Gastroesophageal sphincter (tissue), 4 donors: ENCODE data around the gene WDR37. TPM values are rescaled to one million over a fixed set of nuclear protein-coding genes. Genes with fewer than 3 reads are reported as not detected.

Experiments
- ATAC-seq: fragments of 150-250 bp; one replicate; pipeline ENCODE4 v1.9.1; 2016; ENCODE audit warnings: mild to moderate bottlenecking, moderate library complexity
- H3K27ac ChIP-seq, 4 donors: fragments of 200-600 bp; sonication (generic) in 3 of 4; 1 replicate in 3 of 4; 2 replicates in 1 of 4; pipeline ENCODE4 v1.5.1; 2016 to 2019
- H3K27me3 ChIP-seq: fragments of 200-600 bp; sonication (generic); one replicate; pipeline ENCODE4 v1.5.1; 2019
- H3K36me3 ChIP-seq, 2 donors: fragments of 200-600 bp; sonication (generic); one replicate each; pipeline ENCODE4 v1.5.1; 2019; ENCODE audit warnings: control low read depth in 1 of 2
- H3K4me1 ChIP-seq, 3 donors: fragments of 200-600 bp; sonication (generic); 1 replicate in 2 of 3; 2 replicates in 1 of 3; pipeline ENCODE4 v1.5.1; 2016 to 2019; ENCODE audit warnings: control low read depth in 2 of 3
- H3K4me3 ChIP-seq, 2 donors: fragments of 200-600 bp; sonication (generic); one replicate each; pipeline ENCODE4 v1.5.1; 2019; ENCODE audit warnings: mild to moderate bottlenecking in 1 of 2, moderate library complexity in 1 of 2
- H3K9me3 ChIP-seq, 3 donors: fragments of 200-600 bp; sonication (generic); one replicate each; pipeline ENCODE4 v1.5.1; 2017 to 2019; ENCODE audit warnings: control low read depth in 2 of 3
- EP300 ChIP-seq: sonication (generic); formaldehyde crosslinking; IDR thresholded peaks from one replicate; pipeline ENCODE4 v1.6.1; 2017; ENCODE audit warnings: antibody characterized with exemption, mild to moderate bottlenecking
- POLR2A ChIP-seq, 2 donors: fragments of 450-650 bp; IDR thresholded peaks; one replicate each; pipeline ENCODE4 v1.6.1; 2017; ENCODE audit warnings: antibody characterized with exemption in 2 of 2, mild to moderate bottlenecking in 2 of 2, moderate library complexity in 1 of 2
- POLR2AphosphoS5 ChIP-seq: sonication (generic); formaldehyde crosslinking; IDR thresholded peaks from one replicate; pipeline ENCODE4 v1.6.1; 2017; ENCODE audit warnings: antibody characterized with exemption
- WGBS, 2 donors: methylation state at CpG; one replicate each; pipeline ENCODE4 v1.1.5; 2018; ENCODE audit warnings: low coverage in 1 of 2; 5-methylcytosine and 5-hydroxymethylcytosine counted together
- total RNA-seq, 4 donors: library from RNA; depleted of rRNA; stranded (reverse); fragments of >200 nt; gene quantifications; one replicate each; pipeline ENCODE4 v1.1.0, GENCODE V29; 2016
- TF ChIP-seq, protein P1 (sequence below), 4 experiments: fragments of 200-600 bp in 2 of 4; fragments of 450-650 bp in 2 of 4; sonication (generic) in 1 of 4; IDR thresholded peaks; one replicate each; pipeline ENCODE4 v1.5.1; 2017 to 2019; ENCODE audit warnings: antibody characterized with exemption in 4 of 4, mild to moderate bottlenecking in 2 of 4, moderate library complexity in 2 of 4

WDR37 gene
- total RNA-seq, 4 donors from 2014 or later, result 11.4 to 16.7 (median 13.9) TPM

- no peak for ATAC-seq
- H3K27ac ChIP-seq, result no peak overlapping the region
- 79 to 88% methylated on average over 3 to 7 of the region's 16 CpGs for WGBS, 2 donors
- H3K4me3 ChIP-seq, result no peak overlapping the region
- H3K4me1 ChIP-seq, result no peaks in the 10 kb centered on the region
- TF ChIP-seq POLR2AphosphoS5, result no peak
- TF ChIP-seq POLR2A (IDR thresholded peaks at IDR 0.05), result no peak
- TF ChIP-seq EP300, result no peak
- TF ChIP-seq, protein P1, sequence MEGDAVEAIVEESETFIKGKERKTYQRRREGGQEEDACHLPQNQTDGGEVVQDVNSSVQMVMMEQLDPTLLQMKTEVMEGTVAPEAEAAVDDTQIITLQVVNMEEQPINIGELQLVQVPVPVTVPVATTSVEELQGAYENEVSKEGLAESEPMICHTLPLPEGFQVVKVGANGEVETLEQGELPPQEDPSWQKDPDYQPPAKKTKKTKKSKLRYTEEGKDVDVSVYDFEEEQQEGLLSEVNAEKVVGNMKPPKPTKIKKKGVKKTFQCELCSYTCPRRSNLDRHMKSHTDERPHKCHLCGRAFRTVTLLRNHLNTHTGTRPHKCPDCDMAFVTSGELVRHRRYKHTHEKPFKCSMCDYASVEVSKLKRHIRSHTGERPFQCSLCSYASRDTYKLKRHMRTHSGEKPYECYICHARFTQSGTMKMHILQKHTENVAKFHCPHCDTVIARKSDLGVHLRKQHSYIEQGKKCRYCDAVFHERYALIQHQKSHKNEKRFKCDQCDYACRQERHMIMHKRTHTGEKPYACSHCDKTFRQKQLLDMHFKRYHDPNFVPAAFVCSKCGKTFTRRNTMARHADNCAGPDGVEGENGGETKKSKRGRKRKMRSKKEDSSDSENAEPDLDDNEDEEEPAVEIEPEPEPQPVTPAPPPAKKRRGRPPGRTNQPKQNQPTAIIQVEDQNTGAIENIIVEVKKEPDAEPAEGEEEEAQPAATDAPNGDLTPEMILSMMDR (IDR thresholded peaks at IDR 0.05), result no peak
- H3K36me3 ChIP-seq, result no peaks in the 10 kb centered on the region
- H3K27me3 ChIP-seq, result peaks cover 10% of the 10 kb centered on the region
- H3K9me3 ChIP-seq, result no peaks in the 10 kb centered on the region
Observed at GRCh38 chr10:1178506-1178905, 122.3 kb downstream of the WDR37 start.

GRCh38 chr10:1179346-1180070 is 123.3 kb downstream of the WDR37 start:
- H3K36me3 ChIP-seq, result no peaks in the 10 kb centered on the region
- TF ChIP-seq EP300, result no peak
- no peak for ATAC-seq
- H3K9me3 ChIP-seq, result no peaks in the 10 kb centered on the region
- H3K27ac ChIP-seq, result no peak overlapping the region
- H3K4me3 ChIP-seq, result no peak overlapping the region
- WGBS, 2 donors, result 88 to 100% methylated on average over 1 to 9 of the region's 20 CpGs
- H3K27me3 ChIP-seq, result peaks cover 20% of the 10 kb centered on the region
- no peaks in the 10 kb centered on the region for H3K4me1 ChIP-seq

DNA sequence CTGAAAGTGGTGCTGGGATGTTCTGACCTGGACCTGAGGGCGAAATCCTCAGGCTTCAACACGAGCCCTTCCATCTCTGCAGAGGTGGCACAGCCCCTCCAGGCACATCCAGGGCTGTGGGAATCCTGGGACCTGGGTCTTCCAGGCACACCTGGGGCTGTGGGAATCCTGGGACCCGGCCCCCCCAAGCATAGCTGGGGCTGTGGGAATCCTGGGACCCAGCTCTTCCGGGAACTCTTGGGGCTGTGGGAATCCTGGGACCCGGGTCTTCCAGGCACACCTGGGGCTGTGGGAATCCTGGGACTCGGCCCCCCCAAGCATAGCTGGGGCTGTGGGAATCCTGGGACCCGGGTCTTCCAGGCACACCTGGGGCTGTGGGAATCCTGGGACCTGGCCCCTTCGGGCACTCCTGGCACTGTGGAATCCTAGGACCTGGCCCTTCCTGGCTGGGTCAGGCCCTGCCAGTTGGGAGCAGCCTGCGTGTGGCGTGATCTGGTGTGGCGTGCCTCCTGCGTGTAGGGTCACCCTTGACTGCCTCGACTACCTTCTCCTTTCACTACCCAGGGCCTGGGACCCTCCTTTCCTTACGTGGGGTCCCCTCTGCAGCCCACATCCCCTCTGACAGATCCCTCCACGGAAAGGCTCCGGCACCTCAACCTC is 124.0 kb downstream of the WDR37 start:
- WGBS, 2 donors, result 100% methylated on average over 2 of the region's 16 CpGs; no CpG with 5 or more reads in 1 of the 2 donors
- Histone ChIP-seq H3K27me3 (peaks cover 26% of the 10 kb centered on the region), H3K36me3 (no peaks in the 10 kb centered on the region), H3K4me3 (no peak overlapping the region), H3K27ac (no peak overlapping the region), H3K4me1 (no peaks in the 10 kb centered on the region), H3K9me3 (no peaks in the 10 kb centered on the region)
- no peak for ATAC-seq
- TF ChIP-seq POLR2A (IDR thresholded peaks at IDR 0.05) (no peak), POLR2AphosphoS5 (no peak), EP300 (no peak)
- TF ChIP-seq, protein P1 (IDR thresholded peaks at IDR 0.05), result no peak

DNA sequence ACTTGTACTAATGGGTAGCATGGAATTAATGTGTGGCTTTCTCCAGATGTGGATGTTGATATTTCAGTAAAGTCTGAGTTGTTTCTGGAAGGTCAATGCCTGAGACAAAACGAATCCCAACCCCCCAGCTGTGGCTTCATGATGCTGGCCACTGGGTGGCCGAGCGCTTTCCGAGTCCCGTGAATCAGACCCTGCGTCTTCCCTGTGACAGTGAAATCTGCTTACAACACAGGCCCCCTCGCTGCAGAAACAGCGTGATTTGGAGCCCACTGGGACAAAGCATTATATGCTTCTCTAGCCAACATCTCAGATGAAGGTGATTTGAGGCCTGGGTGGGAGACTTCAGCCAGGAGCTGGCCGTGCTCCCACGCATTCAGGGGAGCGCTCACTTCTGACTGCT is 124.7 kb downstream of the WDR37 start:
- 51 to 86% methylated on average over 6 to 7 of the region's 11 CpGs for WGBS, 2 donors

More for the DNA sequence above, 124.7 kb downstream of the WDR37 start:
- Histone ChIP-seq H3K4me1 (no peaks in the 10 kb centered on the region), H3K36me3 (no peaks in the 10 kb centered on the region), H3K9me3 (no peaks in the 10 kb centered on the region), H3K4me3 (no peak overlapping the region), H3K27ac (no peak overlapping the region), H3K27me3 (peaks cover 26% of the 10 kb centered on the region)
- no peak for ATAC-seq
- TF ChIP-seq POLR2A (IDR thresholded peaks at IDR 0.05), result no peak
- no peak for TF ChIP-seq POLR2AphosphoS5
- TF ChIP-seq, protein P1 (IDR thresholded peaks at IDR 0.05), result no peak
- TF ChIP-seq EP300, result no peak

Other genes starting within 250 kb of the WDR37 start
- gene LARP4B, start 124.7 kb upstream of the WDR37 start, total RNA-seq, result 10 to 100 TPM; 24.9 to 47.5 (median 35.2) TPM
- 10 to 100 TPM; 16.0 to 31.5 (median 21.5) TPM for gene GTPBP4, start 68.0 kb upstream of the WDR37 start, total RNA-seq
- gene IDI2, start 30.5 kb upstream of the WDR37 start, total RNA-seq, result not detected
- gene IDI1, start 7.3 kb upstream of the WDR37 start, total RNA-seq, result 10 to 100 TPM; 19.2 to 32.4 (median 29.5) TPM